GM21576 (cell line): ENCODE data around the gene LAMA3.

ENCODE experiments used
- ATAC-seq: cut with Tn5 transposase; IDR thresholded peaks from one replicate; pipeline ENCODE4 v1.9.1; 2021; ENCODE audit warnings: mild to moderate bottlenecking, moderate library complexity; ENCODE audit not compliant: unreplicated experiment

The LAMA3 gene

DNA sequence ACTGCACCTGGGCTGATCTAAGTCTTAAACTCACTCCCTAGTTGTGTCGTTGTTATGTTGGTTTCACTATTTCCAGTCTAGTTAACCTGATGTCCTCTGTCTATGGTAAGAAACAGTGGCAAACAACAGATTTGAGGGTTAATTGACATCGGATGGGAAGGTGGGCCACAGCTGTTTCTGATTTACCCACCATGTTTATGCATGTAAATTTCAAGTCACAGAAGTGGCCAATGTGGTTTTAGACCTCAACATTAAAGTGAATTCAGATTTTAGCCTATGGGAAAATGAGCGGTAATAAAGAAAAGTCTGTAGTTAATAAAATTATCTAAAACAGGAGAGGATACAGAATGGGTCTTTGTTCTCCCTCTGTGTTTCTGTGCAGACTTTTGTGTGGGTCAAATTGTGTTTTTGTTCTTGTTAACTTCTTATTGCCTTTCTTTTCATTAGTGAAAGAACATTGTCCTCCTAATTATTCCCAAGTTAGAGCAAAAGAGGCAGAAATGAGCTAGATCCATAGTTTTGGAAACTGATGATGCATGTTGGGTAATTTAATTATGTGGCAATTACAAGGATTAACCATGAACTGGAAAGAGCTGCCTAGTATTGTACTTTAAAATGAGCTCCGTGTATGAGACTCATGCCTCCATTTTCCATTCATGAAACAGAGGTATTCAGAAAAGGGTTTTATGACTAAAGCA, 83.2 kb downstream of the LAMA3 start:
- ATAC-seq, result no peak

- no peak for ATAC-seq
These were observed 87.1 kb downstream of the LAMA3 start for GRCh38 chr18:23776306-23776705.

- ATAC-seq, result no peak
These were observed 89.6 kb downstream of the LAMA3 start for GRCh38 chr18:23778828-23779227.

GRCh38 chr18:23779696-23780303, 90.5 kb downstream of the LAMA3 start:
- ATAC-seq, result no peak

GRCh38 chr18:23784832-23785245, 95.6 kb downstream of the LAMA3 start:
- no peak for ATAC-seq

DNA sequence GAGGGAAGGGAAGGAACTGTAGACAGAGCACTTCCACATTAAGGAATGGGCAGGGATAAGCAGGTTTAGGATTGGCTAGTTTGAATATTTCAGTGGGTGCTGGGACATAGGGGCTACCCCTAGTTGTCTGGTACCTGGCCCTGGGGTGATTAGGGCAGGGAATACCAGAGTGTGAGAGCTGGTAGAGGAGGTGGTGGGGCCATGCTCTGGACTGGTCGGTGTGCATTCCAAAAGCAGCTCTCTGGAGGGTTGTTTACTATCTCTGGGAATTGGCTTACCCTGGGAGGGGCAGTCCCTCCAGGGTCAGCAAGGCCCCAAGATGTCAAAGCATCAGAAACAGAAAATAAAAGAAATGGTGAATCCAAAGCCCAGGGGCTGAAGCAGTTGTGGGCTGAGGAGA, 103.8 kb downstream of the LAMA3 start:
- ATAC-seq, result no peak

DNA sequence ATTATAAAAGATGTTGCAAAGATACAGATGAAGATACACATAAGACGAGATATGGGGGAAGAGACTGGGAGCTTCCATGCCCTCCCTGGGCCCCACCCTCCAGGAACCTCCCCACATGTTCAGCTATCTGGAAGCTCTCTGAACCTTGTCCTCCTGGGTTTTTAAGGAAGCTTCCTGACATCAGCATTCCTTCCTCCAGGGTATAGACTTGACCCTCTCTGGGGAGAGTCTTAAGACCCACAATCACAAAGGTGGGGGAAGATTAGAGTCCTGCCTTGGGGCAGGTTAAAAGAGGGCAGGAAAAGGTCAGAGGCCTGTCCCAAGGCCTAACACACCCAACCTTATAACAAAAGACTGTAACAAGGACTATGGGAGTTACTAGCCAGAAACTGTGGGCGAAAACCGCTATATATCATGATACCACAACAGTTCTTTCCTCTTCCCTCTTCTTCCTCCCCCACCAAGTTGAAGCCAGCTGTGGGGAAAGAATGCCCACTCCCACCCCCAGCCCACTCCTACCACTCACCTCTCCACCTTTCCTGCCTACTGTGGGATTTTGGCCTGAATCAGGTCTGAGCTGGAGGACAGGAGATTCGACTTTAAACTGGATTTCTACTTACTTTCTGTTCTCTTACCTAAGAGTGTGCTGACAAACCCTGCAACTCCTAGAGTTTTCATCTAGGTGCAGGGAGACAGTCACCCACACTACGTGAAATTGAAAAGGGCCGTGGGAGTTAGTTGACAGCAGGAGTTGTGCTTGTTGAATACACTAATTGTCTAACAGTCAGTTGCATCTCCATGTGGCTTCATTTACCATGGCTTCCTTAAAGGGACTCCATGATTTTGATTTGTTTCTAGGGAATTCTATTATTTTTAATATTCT, 105.0 kb downstream of the LAMA3 start:
- no peak for ATAC-seq

- no peak for ATAC-seq
These were observed 109.0 kb downstream of the LAMA3 start for GRCh38 chr18:23798249-23798648.

DNA sequence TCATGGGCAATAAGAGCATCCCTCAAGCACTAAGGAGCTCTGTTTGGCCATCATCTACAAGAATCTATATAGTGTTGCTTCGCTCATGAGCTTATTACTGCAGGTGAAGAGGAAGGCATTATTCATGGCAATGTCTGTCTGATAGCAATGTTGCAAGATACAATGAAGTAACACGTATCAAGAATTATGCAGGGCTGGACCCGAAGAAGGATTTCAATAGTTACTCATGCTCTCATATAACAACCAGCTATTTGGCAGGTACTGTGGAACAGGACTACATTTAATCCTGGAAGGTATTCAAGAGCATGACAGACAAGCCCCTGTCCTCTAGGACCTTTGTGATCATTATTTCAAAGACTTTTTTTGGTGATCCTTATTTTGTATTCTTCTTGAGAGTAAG, 109.6 kb downstream of the LAMA3 start:
- ATAC-seq, result no peak

DNA sequence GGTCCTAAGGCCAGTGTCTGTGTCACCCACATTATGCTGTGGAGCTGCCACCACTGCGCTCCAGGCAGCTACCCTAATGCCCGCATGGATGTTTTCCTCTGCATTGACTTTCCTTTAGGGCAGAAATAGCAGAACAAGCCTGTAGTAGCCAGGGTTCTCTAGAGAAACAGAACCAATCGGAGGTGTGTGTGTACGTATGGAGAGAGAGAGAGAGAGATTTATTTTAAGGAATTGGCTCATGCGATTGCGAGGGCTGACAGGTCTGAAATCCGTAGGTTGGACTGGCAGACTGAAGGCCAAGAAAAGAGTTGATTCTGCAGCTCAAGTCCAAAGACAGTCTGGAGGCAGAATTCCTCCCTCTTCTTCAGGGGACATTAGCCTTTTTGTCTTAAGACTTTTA, 110.3 kb downstream of the LAMA3 start:
- no peak for ATAC-seq

DNA sequence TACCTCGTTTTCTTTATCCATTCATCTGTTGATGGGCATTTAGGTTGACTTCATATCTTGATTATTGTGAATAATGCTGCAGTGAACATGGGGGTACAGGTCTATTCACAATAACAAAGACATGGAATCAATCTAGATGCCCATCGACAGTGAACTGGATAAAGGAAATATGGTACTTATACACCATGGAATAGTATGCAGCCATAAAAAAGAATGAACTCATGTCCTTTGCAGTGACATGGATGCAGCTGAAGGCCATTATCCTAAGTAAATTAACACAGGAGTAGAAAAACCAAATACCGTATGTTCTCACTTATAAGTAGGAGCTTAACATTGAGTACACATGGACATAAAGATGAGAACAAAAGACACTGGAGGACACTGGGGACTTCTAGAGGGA, 111.6 kb downstream of the LAMA3 start:
- no peak for ATAC-seq

- ATAC-seq, result no peak
These were observed 113.6 kb downstream of the LAMA3 start for GRCh38 chr18:23802817-23803216.

GRCh38 chr18:23803755-23804154, 114.5 kb downstream of the LAMA3 start:
- ATAC-seq, result no peak

- ATAC-seq, result no peak
These were observed 116.6 kb downstream of the LAMA3 start for GRCh38 chr18:23805898-23806297.

- no peak for ATAC-seq
These were observed 120.2 kb downstream of the LAMA3 start for GRCh38 chr18:23809415-23809814.

DNA sequence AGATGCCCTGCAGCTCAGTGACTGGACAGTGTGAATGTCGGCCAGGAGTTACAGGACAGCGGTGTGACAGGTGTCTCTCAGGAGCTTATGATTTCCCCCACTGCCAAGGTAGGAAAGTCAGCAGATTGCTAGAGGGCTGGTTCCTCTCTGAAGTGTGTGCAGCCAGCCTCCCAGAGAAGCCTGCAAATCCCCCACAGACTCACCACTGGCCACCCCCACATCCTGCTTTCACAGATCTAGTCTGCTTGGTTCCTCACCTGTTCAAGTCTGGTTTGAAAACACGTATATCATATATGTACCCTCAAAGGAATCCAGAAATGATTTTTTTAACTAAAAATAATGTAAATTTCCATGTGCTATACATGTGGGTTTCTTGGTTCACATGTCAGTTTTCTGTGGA, 121.1 kb downstream of the LAMA3 start:
- ATAC-seq, result no peak

- ATAC-seq, result no peak
These were observed 121.9 kb downstream of the LAMA3 start for GRCh38 chr18:23811176-23811575.

- no peak for ATAC-seq
These were observed 123.5 kb downstream of the LAMA3 start for GRCh38 chr18:23812546-23813440.

- no peak for ATAC-seq
These were observed 125.8 kb downstream of the LAMA3 start for GRCh38 chr18:23814991-23815614.

DNA sequence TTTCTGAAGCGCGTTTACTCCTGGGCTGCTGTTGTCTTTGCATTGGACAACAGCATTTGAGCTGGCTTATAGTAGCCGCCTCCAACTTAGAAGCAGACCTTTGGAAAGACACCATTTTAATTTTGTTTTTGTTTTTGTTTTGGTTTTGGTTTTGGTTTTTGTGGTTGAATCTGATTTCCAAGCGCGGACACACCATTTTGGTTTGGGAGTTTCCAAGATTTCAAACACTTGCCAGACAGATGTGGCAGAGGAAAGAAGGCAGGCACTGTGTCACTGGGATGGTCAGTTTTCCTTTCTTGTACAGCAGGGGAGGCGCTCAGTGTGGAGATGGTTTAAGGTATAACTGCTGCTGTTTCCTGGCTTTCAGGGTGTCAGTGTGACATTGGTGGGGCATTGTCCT, 126.8 kb downstream of the LAMA3 start:
- no peak for ATAC-seq
